Heart left ventricle (tissue), 16 donors: ENCODE data around the gene COP1. TPM values are rescaled to one million over a fixed set of nuclear protein-coding genes. Genes with fewer than 3 reads are reported as not detected.

Source experiments
- ATAC-seq, 4 donors: fragments of 200-7000 bp; cut with Tn5 transposase; one replicate each; pipeline ENCODE4 v1.9.1; 2020 to 2022; ENCODE audit warnings: moderate library complexity in 4 of 4, mild to moderate bottlenecking in 3 of 4, moderate number of reproducible peaks in 1 of 4
- DNase-seq, 5 donors: peaks; one replicate each; pipeline ENCODE4 v3.0.0-alpha.2; 2020
- H3K27ac ChIP-seq, 12 donors: fragments of 200-600 bp; sonication (generic) in 4 of 12; one replicate each; pipeline versions ENCODE4 v1.5.0 to v1.8.0; 2016 to 2022; ENCODE audit warnings: mild to moderate bottlenecking in 2 of 12
- H3K27me3 ChIP-seq, 9 donors: fragments of 200-600 bp; sonication (generic) in 2 of 9; one replicate each; pipeline versions ENCODE4 v1.5.1 to v1.8.0; 2016 to 2022; ENCODE audit warnings: mild to moderate bottlenecking in 3 of 9
- H3K36me3 ChIP-seq, 9 donors: fragments of 200-600 bp; sonication (generic) in 2 of 9; one replicate each; pipeline versions ENCODE4 v1.5.0 to v1.8.0; 2018 to 2022; ENCODE audit warnings: mild to moderate bottlenecking in 2 of 9
- H3K4me1 ChIP-seq, 12 donors: fragments of 200-600 bp; sonication (generic) in 4 of 12; one replicate each; pipeline versions ENCODE4 v1.5.0 to v1.8.0; 2016 to 2022; ENCODE audit warnings: mild to moderate bottlenecking in 3 of 12
- H3K4me3 ChIP-seq, 12 donors: fragments of 200-600 bp; sonication (generic) in 4 of 12; one replicate each; pipeline versions ENCODE4 v1.5.0 to v1.8.0; 2017 to 2022; ENCODE audit warnings: mild to moderate bottlenecking in 9 of 12, moderate library complexity in 4 of 12
- H3K9me3 ChIP-seq, 12 donors: fragments of 200-600 bp; sonication (generic) in 4 of 12; one replicate each; pipeline versions ENCODE4 v1.5.0 to v1.8.0; 2016 to 2022; ENCODE audit warnings: mild to moderate bottlenecking in 1 of 12
- POLR2A ChIP-seq, 2 donors: fragments of 450-650 bp; IDR thresholded peaks; one replicate each; pipeline ENCODE4 v1.6.1; 2017; ENCODE audit warnings: antibody characterized with exemption in 2 of 2, mild to moderate bottlenecking in 2 of 2, moderate library complexity in 2 of 2
- WGBS, 4 donors: extraction: QIAGEN DNeasy Blood & Tissue Kit in 2 of 4; methylation state at CpG; one replicate each; pipeline versions ENCODE4 v1.1.5 to v1.1.7; 2013 to 2018; 5-methylcytosine and 5-hydroxymethylcytosine counted together
- intact Hi-C, 10 donors: fragments of 100-400 bp; cut with DNase I; formaldehyde crosslinking; loops; one replicate each; pipeline versions ENCODE4 v1.11.1 to v1.14.2; 2022
- polyA plus RNA-seq, 2 donors: library from polyadenylated mRNA; stranded (reverse); fragments of 200-250 nt; gene quantifications; one replicate each; pipeline ENCODE4 v1.2.3, GENCODE V29; 2013
- total RNA-seq, 9 donors: library from RNA; depleted of rRNA in 2 of 9; stranded (reverse); fragments of >200 nt in 2 of 9; fragmentation: NEBNext Ultra II Directional in 3 of 9; extraction: Animal tissue kit (Norgen Biotek cat#: 25700) in 3 of 9; gene quantifications; one replicate each; pipeline versions ENCODE4 v1.1.0 to v1.2.4, GENCODE V29; 2016 to 2023
- TF ChIP-seq, protein P1 (sequence below), 12 donors: fragments of 200-600 bp; sonication (generic) in 4 of 12; IDR thresholded peaks; one replicate each; pipeline versions ENCODE4 v1.5.0 to v1.8.0; 2018 to 2022; ENCODE audit warnings: antibody characterized with exemption in 12 of 12, mild to moderate bottlenecking in 5 of 12
- donor health status: ischemic (EF 13 %, LVEDD 7.1; RV severe dilation, severe dysfunction).
- donor health status: healthy with polysubstance abuse.
- donor health status: DM: no; HTN: yes; CAD: no.
- donor health status: DM: no; HTN: no; CAD: no.
- donor health status: ischemic (EF 25% LVEDD 6.9; RV normal size, moderate dysfunction).
- donor health status: ischemic (EF 25% LVEDD 5.7; RV mildly dilated, moderate dysfunction).
- donor health status: healthy.
- donor health status: DM: yes; HTN: yes; CAD: no.
- donor health status: ischemic (EF 35%, LVEDD 5.7; RV mildly dilated, moderate dysfunction).
- donor health status: nonischemic (EF 11% LVEDD 7.7; RV severe dilation, severe dysfunction).
- donor health status: DM: yes; HTN: yes; CAD: no.
- donor health status: PGD.
- donor health status: ischemic (EF 29% LVEDD 5.4; RV normal size, mild dysfunction).
- donor health status: nonischemic (EF 23%, LVEDD 6.1; RV moderate dilation, normal function).

COP1 gene
- total and polyA plus RNA-seq, 11 donors = 19.9 to 31.7 (median 23.1) TPM

DNA sequence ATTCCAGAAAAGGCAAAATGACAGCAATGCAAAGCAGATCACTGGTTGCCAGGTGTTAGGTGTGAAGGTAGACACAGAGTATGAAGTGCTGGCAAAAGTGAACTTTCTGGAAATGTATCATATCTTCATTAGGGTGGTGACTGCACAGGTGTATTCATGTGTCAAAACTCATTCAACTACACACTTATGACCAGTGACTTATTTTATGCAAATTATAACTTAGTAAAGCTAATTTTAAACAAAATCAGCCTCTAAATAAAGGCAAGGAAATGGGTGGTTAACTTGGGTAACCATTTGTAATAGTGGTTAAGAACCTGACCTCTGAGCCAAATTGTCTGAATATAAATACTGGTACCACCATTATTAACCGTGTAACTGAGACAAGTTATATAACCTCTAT is 7.4 kb downstream of the COP1 start:
- Histone ChIP-seq H3K4me1 (peaks cover 3 to 67% (median 16%) of the 10 kb centered on the region in 12 donors), H3K4me3 (no peak overlapping the region), H3K27ac (no peak overlapping the region), H3K9me3 (no peaks in the 10 kb centered on the region), H3K27me3 (no peaks in the 10 kb centered on the region), H3K36me3 (no peaks in the 10 kb centered on the region)
- WGBS, 4 donors = 82 to 93% (median 90%) methylated on average over 1 of the region's 1 CpG
- no peak for TF ChIP-seq POLR2A (IDR thresholded peaks at IDR 0.05)
- TF ChIP-seq, protein P1, sequence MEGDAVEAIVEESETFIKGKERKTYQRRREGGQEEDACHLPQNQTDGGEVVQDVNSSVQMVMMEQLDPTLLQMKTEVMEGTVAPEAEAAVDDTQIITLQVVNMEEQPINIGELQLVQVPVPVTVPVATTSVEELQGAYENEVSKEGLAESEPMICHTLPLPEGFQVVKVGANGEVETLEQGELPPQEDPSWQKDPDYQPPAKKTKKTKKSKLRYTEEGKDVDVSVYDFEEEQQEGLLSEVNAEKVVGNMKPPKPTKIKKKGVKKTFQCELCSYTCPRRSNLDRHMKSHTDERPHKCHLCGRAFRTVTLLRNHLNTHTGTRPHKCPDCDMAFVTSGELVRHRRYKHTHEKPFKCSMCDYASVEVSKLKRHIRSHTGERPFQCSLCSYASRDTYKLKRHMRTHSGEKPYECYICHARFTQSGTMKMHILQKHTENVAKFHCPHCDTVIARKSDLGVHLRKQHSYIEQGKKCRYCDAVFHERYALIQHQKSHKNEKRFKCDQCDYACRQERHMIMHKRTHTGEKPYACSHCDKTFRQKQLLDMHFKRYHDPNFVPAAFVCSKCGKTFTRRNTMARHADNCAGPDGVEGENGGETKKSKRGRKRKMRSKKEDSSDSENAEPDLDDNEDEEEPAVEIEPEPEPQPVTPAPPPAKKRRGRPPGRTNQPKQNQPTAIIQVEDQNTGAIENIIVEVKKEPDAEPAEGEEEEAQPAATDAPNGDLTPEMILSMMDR (IDR thresholded peaks at IDR 0.05) = no peak
- no peak for DNase-seq
- no peak for ATAC-seq
- intact Hi-C loops = loop anchor here in 1 of 10 donors (10.0 kb wide), 1 partner anchor 1175 kb away; the partner anchor contains the start of gene MRPS14

DNA sequence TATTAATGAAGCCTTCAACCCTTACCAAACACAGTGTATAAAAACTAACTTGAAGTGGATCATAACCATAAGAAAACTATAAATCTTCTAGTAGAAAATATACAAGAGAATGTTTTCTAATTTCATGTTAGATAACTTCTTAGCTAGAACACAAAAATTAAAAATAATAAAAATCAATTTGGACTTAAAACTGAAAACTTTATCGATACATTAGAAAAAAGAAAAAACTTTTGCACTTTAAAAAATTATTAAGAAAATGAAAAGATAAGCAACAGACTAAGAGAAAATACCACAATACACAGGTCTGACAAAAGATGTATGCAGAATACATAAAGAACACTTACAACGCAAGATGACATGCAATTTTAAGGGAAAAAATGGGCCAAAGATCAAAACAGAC is 8.7 kb downstream of the COP1 start:
- ATAC-seq = no peak
- no peak overlapping the region for H3K27ac ChIP-seq
- no peaks in the 10 kb centered on the region for H3K9me3 ChIP-seq
- TF ChIP-seq POLR2A (IDR thresholded peaks at IDR 0.05) = no peak
- TF ChIP-seq, protein P1 (IDR thresholded peaks at IDR 0.05) = no peak
- no peak for DNase-seq
- intact Hi-C loops = no loop called here
- 96 to 98% (median 97%) methylated on average over 2 of the region's 2 CpGs for WGBS, 4 donors
- no peaks in the 10 kb centered on the region for H3K27me3 ChIP-seq
- no peaks in the 10 kb centered on the region for H3K36me3 ChIP-seq
- H3K4me1 ChIP-seq = peaks cover 0 to 67% (median 6%) of the 10 kb centered on the region in 12 donors
- no peak overlapping the region for H3K4me3 ChIP-seq

DNA sequence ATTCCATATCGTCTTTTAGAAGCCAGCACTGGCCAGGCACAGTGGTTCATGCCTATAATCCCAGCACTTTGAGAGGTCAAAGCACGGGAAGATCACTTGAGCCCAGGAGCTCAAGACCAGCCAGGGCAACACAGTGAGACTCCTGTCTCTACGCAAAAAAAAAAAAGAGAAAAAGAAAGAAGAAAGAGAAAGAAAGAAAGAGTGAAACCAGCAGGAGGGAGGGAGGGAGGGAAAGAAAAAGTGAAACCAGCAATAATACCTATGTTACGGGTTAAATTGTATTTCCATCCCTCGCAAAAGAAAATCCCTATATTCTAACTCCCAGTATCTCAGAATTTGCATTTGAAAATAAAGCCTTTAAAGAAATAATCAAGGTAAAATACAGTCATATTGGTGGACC is 10.4 kb downstream of the COP1 start:
- DNase-seq (no peak), ATAC-seq (no peak)
- intact Hi-C loops = no loop called here
- TF ChIP-seq, protein P1 (IDR thresholded peaks at IDR 0.05) = no peak
- no peak for TF ChIP-seq POLR2A (IDR thresholded peaks at IDR 0.05)
- Histone ChIP-seq H3K4me3 (no peak overlapping the region), H3K27ac (no peak overlapping the region), H3K4me1 (peaks cover 0 to 75% (median 4%) of the 10 kb centered on the region in 12 donors), H3K27me3 (no peaks in the 10 kb centered on the region), H3K9me3 (no peaks in the 10 kb centered on the region), H3K36me3 (no peaks in the 10 kb centered on the region)
- WGBS, 4 donors = 93 to 97% (median 94%) methylated on average over 5 of the region's 5 CpGs

DNA sequence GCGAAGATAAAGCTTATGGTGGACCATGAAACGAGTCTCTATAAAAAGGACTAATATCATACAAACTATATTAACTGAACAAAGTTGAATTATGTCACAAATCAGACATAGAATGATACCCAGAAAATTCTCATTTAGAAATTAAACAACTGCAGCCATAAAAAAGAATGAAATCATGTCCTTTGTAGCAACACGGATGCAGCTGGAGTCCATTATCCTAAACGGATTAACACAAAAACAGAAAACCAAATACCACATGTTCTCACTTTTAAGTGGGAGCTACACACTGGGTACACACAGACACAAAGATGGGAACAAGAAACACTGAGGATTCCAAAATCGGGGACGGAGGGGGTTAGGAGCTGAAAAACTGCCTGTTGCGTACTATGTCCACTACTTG is 11.5 kb downstream of the COP1 start:
- TF ChIP-seq POLR2A (IDR thresholded peaks at IDR 0.05) = no peak
- TF ChIP-seq, protein P1 (IDR thresholded peaks at IDR 0.05) = no peak
- 80 to 85% (median 84%) methylated on average over 7 of the region's 7 CpGs for WGBS, 4 donors
- no peak for ATAC-seq
- intact Hi-C loops = no loop called here
- no peak overlapping the region for H3K27ac ChIP-seq
- H3K9me3 ChIP-seq = no peaks in the 10 kb centered on the region
- peaks cover 0 to 77% (median 3%) of the 10 kb centered on the region in 12 donors for H3K4me1 ChIP-seq
- no peak for DNase-seq
- H3K36me3 ChIP-seq = no peaks in the 10 kb centered on the region
- H3K4me3 ChIP-seq = no peak overlapping the region
- H3K27me3 ChIP-seq = no peaks in the 10 kb centered on the region
